Measurements from ENCODE around the gene ZNF512. TPM values are rescaled to one million over a fixed set of nuclear protein-coding genes. Genes with fewer than 3 reads are reported as not detected.
A peak's percentile ranks its signal among the peaks of the same experiment; 100 is the strongest.
"Not testable (repeated sequence)": the region's sequence is repeated elsewhere in the genome, so short reads cannot be mapped to it uniquely, and the experiment has no call there.

The ZNF512 gene
- polyA plus RNA-seq, 5 donors = 61.9 to 89.3 (median 87.2) TPM

- DNase-seq = not testable (repeated sequence)
These were observed 47.4 kb downstream of the ZNF512 start for GRCh38 chr2:27630257-27630656.

- no peak for DNase-seq
These were observed 51.4 kb downstream of the ZNF512 start for GRCh38 chr2:27634291-27634690.

GRCh38 chr2:27636766-27637165, 53.9 kb downstream of the ZNF512 start:
- no peak for DNase-seq

GRCh38 chr2:27638037-27638637, 55.3 kb downstream of the ZNF512 start:
- no peak for DNase-seq

GRCh38 chr2:27638709-27639108, 55.9 kb downstream of the ZNF512 start:
- DNase-seq = no peak

- no peak for DNase-seq
These were observed 57.9 kb downstream of the ZNF512 start for GRCh38 chr2:27640722-27641245.

GRCh38 chr2:27645197-27645596, 62.4 kb downstream of the ZNF512 start:
- DNase-seq = no peak

- no peak for DNase-seq
These were observed 64.4 kb downstream of the ZNF512 start for GRCh38 chr2:27647289-27647688.

- DNase-seq = no peak
These were observed 64.9 kb downstream of the ZNF512 start for GRCh38 chr2:27647737-27648136.

GRCh38 chr2:27651056-27651455, 68.2 kb downstream of the ZNF512 start:
- DNase-seq = no peak

- no peak for DNase-seq
These were observed 69.5 kb downstream of the ZNF512 start for GRCh38 chr2:27652341-27652740.

- DNase-seq = no peak
These were observed 69.9 kb downstream of the ZNF512 start for GRCh38 chr2:27652790-27653189.

GRCh38 chr2:27653397-27653796, 70.6 kb downstream of the ZNF512 start:
- no peak for DNase-seq

GRCh38 chr2:27655155-27655951, 72.5 kb downstream of the ZNF512 start:
- DNase-seq = no peak

GRCh38 chr2:27661371-27661770, 78.5 kb downstream of the ZNF512 start:
- DNase-seq = no peak

- DNase-seq = peak; percentile 89 to 90
These were observed 80.7 kb downstream of the ZNF512 start, which contains the start of the genes SLC4A1AP and SUPT7L for GRCh38 chr2:27663285-27664153. SLC4A1AP (plus strand) TSS chr2:27663889; CDS start chr2:27663915, 26 bp downstream. SUPT7L (minus strand) TSS chr2:27663614; CDS start chr2:27662192, 1,422 bp downstream.

GRCh38 chr2:27664154-27664574, 81.3 kb downstream of the ZNF512 start:
- DNase-seq = no peak

- no peak for DNase-seq
These were observed 82.0 kb downstream of the ZNF512 start for GRCh38 chr2:27664622-27665363.

- no peak for DNase-seq
These were observed 84.6 kb downstream of the ZNF512 start for GRCh38 chr2:27667446-27667845.

GRCh38 chr2:27671235-27671634, 88.4 kb downstream of the ZNF512 start:
- DNase-seq = no peak
